Occipital lobe (tissue), 2 donors: Measurements from ENCODE around the gene BTBD16. TPM values are rescaled to one million over a fixed set of nuclear protein-coding genes. Genes with fewer than 3 reads are reported as not detected.

Source experiments
- DNase-seq: peaks from one replicate; lab custom pipeline; 2025; lab: John Stamatoyannopoulos, UW
- total RNA-seq: library from RNA; depleted of rRNA; stranded (reverse); fragments of >200 nt; gene quantifications from one replicate; pipeline ENCODE4 v1.2.3, GENCODE V29; 2014

The BTBD16 gene
- total RNA-seq, 1 donor from 2014 or later = not detected

DNA sequence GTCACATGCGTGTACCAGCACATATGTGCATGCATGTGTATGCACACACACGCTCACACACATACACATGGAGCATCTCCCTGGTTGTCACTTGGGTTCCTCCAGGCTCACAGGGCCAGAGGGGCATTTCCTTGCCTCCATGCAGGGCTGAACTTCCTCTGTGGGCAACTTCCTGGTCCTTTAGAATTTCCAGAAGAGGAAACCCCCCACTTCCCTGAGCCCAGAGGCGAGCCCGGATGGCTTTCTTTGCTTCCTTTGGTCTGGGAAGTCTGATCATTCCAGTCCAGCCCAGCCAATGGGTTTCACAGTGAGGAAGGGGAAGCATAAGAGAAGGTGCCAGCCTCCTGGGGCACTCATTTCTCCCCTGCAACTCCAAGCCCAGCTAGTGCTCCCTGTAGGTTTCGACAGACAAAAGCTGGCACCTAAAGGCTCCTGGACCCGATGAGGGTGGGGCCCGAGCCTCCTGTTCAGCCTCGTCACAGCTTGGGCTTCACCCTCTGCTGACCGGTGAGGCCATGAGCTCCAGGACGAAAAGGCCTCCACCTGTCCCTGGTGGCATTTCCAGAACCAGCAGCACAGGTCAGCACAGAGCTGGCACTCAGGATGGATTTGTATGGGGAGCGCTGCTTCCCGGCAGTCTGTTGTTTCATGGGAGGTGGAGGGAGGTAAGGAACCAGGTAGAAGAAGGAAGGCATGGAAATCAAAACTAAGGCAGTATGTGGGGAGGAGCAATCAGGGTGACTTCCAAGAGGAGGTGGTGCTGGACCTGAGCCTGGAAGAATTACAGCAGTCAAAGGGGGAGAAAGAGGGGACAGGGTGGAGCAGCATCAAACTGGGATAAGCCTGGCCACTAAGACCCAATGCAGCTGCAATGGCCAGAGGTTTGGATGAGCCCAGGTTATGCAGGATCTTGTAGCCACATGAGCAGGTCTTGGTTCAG is 23.7 kb downstream of the BTBD16 start:
- no peak for DNase-seq

DNA sequence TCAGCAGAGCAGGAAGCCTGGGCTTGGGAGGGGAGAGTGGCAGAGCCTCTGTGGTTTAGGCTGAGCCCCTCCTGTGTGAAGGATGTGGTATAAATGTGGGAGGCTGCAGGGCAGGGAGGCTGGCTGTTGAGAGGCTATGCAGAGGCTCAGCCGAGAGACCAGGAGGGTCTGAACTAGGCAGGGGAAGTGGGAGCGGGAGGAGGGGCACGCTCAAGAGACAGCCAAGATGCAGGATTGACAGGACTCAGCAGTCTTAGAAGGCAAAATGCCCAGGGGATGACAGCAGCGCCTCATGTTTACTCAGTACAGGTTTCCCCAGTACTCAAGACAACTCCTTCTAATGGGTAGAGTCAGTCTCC is 24.3 kb downstream of the BTBD16 start:
- no peak for DNase-seq

DNA sequence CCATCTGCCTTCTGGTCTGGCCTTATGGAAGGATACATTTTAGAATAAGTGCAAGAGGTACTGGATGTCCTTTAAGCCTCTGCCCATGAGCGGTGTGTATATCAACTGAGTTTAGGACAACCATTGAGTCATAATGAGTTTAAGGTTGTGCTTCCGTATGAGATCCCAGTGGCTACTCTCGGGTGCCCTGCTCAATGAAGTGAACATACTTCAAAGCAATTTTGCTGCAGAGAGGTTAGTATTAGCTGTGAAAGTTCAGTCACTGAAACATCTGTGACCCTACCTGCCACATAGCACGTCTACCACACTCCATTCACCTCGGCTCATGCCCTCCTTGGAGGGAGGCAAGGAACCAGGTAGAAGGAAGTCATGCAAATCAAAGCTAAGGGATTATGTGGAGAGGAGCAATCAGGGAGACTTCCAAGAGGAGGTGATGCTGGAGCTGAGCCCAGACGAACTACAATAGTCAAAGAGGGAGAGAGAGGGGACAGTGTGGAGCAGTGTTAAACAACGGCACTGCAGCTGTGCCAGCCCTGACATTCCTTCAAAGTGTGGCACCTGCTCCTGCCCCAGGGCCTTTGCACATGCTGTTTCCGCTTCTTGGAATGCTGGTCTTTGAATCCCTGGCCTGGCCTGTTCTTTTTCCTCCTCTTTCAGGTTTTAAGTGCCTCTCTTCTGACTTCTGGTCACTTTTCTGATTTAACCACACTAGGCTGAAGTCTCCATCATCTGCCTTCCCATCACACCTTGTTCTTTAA is 25.4 kb downstream of the BTBD16 start:
- no peak for DNase-seq

DNA sequence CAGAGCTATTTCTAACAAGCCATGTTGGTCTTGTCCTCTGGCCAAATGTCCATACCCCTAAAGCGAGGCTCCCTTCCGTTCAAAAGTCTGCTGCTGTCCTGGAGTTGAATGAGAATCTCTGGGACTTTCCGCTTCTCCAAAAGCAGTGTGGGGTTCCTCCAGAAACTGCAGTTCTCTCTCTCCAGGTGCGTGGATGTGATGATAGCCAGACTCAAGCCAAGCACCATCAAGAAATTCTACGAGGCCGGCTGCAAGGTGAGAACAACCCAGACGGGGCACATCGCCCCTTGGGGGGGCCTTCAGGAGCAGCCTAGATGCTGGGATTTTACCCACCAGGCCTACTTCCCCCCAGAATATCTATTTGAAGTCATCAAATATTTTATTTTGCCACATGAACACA is 26.5 kb downstream of the BTBD16 start:
- DNase-seq = no peak

DNA sequence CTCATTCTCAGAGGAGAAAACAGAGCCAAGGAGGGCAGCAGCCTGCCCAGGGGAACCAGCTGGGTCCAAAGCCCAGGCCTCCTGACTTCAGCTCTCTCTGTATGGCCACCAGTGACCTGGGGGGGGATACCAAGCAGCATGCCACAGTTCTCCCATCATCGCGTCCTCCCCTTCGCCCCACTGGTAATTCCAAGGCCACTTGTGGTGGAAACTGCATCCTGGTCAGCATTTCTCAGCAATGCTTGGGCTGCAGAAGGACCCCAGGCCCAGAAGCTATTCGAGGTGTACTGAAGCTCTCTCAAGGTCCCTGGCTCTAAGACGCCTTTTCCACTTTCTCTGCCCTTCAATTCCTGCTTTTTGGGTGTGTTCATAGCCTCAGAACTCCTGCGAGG is 27.1 kb downstream of the BTBD16 start:
- DNase-seq = no peak

DNA sequence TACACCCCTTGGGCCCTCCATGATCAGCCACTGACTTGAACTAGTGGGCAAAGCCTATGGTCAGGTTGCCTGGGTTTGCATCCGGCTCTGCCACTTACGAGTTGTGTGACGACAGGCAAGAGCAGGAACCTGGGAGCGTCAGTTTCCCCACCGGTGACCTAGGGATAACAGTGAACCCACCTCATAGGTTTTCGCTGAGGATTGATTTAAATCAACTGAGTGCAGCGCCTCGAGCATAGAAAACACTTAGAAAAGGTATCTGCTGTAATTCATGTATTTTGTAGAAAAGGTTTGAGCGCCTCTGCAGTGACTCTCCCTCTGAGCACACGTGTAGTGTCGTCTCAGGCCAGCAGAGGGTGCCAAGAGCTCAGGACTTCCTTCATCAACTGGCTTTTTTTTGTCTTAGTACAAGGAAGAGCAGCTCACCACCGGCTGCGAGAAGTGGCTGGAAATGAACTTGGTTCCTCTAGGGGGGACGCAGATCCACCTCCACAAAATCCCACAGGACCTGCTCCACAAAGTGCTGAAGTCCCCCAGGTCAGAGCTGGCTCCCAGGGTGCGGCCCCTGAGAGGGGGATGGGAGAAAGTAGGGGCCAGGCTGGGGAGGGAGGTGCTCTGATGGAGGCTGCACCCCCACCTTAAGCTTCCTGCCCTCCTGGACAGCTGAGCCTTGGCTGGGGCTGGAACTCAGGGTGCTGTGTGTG is 27.7 kb downstream of the BTBD16 start:
- peak; percentile 34 for DNase-seq

DNA sequence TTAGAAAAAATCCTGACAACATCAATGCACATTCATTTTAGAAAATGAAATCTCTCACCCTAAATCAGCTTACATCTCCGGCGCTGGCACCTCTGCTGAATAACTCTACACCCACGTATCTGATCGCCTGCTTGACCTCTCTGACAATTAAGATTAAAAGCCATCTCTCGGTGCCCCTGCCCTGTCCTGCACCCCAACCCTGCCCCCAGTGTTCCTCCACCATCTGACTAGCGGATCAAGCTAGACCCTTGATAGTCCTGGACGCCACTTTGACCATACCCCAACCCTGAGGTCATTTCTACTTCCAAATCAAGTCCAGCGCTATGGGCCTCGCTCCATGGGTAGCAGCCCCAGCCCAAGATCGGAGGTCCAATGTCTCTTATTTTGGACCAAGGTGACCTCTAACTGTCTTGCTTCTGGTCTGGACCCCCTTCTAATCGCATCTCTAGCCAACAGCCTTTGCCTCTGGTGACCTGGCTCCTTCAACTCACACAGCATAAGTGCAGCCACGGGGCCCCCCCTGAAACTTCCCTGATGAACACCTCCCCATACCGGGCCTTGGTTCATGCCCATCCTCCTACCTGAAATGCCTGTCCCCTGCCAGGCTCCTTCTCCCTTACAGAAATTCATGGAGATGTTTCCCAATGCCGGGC is 28.5 kb downstream of the BTBD16 start:
- DNase-seq = no peak

DNA sequence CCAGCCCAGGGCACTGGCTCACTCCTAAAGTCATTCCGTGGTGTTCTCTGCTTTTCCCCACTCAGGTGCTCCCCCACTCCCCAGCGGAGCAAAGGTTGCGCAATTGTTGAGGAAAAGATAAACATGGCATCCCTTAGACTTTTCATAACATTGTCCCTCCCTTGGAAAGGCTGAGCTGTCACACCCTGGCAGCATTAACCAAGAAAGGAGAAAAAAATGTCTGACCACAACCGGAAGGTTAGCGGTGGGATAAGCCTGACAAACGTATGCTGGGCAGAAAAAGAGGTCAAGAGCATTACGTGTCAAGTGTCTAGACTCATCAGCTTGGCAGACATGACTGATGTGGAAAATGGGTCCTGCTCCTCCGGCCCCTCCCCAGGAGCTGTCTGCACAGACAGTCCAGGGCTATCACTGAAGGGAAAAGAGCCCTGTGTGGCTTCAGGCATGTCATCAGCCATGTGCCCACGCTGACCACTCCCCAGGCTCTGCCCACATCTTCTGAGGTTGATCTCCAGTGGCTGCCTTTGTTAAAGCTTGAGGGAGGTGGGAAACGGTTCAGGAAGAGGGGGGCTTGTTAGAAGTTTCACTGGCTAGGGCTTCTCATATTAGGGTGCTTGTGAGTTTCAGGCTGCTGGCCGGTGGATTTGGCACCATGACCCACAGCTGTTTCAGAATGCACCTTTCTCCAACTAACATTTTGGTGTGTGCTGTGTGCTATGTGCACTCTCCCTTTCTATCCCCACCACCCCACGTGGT is 30.1 kb downstream of the BTBD16 start:
- DNase-seq = no peak

DNA sequence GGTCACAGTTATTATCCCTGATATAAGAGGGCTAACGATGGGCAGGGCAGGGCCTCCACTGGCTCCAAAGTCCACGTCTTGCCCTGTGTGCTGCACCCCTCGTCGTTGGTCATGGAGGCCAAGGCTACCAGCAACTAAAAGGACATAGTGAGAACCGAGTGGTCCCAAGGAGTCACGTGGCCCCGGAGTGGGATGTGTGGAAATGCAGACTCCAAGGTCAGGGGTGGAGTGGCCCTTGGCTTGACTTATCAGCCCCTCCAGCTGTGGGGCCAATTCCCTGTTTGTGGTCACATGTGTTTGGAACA is 30.7 kb downstream of the BTBD16 start:
- no peak for DNase-seq

DNA sequence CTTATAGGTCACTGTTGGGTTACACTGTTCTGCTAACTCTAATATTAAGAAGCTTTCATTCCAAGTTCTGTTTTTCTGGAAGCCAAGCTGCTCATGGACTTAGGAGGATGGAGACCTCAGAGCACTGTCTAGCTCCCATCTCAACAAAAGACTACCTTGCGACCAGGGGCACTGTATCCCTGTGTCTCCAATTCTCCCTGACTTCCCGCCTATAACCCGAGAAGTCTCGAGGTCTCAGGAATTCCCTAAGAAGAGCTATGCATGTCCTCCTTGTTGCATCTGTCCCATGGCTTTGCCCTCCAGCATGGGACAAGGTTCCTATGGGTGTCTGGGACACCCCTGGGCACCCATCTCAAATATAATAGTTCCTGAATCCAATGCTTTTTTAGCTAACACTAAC is 31.2 kb downstream of the BTBD16 start:
- DNase-seq = no peak

DNA sequence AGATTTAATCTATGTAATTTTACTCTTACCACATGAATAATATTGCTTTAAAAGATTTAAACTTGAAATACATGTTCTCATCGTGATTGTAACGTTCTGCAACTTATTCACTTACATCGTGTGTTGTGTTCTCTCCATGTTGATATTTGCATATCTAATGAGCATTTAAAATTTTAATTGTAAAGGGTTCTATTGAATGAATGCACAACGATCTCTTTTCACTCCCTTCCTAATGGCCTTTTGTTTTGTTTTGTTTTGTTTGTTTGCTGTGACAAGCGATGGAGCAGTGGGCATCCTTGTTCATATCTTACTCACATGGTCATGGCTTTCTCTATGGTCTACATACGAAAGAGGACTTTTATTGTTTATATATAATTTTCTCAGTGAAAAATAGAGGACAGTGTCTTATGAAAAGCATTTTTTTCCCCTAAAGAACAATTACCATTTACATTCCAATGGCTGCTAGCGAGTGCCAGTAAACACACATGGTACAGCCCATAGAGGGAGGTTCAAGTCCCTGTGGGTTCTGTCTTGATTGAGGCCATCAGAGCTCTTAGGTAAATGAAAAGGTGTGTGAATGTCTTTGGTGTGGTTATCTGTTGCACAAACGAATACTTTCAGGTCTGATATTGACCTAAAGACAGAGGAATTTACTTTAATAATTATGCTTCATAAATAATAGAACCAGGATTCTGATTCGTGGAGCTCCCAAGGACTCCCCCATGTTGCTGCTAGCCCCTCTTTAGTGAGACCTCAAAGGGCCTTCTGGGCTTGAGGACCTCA is 32.4 kb downstream of the BTBD16 start:
- no peak for DNase-seq

DNA sequence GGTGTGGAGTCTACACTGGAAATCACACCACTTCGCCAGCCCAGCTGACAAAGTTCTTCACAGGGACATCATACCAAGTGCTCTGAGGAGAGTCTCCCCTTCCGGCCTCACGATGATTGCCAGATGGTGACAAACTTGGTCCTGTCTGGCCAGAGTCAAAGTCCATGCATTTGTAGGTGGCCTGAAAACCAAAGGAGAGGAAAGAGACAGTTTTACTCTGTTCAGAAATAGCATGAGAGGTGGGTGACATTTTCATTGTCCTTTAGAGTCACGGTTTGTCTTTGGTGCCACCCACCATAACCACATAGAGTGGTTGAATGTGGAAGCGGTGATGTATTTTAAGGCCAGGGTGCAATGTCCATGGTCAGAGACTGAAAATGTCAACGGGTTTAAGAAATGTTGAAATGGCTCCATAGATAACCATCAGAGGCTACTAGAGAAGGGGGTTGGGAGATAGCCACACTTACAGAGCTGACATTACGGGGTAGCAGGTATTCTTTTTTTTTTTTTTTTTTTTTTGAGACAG is 33.0 kb downstream of the BTBD16 start:
- DNase-seq = no peak

DNA sequence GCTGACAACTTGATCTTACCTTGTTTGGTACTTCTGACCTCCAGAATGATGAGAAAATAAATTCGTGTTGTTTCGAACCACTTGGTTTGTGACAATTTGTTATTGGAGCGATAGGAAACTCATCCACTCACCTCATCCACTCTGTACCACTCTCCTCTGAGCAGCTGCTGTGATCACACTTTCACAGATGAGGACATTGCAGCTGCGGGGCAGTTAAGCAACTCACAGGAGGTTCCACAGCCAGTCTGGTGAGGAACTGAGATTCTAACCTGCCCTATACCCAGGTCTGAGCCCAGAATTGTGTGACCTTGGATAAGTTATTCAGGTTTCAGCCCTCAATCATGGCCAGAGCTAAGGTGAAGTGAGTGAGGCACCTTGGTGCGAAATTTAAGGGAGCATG is 35.2 kb downstream of the BTBD16 start:
- DNase-seq = no peak

DNA sequence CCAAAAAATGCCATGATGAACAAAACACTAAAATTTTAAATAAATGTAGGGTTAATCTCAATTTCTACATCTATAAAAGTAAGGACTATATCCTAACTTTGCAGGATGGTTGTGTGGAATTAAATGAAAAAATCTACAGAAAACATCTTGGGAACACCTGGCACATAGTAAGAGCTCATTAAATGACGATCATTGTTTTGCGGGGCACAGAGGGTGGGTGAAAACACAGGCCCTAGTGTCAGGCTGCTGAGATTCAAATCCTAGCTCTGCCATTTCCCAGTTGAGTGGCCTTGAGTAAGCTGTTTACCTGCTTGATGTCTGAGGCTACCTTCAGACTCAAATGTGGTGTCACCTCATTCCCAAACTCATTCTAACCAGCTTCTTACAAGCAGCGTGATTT is 35.6 kb downstream of the BTBD16 start:
- no peak for DNase-seq

DNA sequence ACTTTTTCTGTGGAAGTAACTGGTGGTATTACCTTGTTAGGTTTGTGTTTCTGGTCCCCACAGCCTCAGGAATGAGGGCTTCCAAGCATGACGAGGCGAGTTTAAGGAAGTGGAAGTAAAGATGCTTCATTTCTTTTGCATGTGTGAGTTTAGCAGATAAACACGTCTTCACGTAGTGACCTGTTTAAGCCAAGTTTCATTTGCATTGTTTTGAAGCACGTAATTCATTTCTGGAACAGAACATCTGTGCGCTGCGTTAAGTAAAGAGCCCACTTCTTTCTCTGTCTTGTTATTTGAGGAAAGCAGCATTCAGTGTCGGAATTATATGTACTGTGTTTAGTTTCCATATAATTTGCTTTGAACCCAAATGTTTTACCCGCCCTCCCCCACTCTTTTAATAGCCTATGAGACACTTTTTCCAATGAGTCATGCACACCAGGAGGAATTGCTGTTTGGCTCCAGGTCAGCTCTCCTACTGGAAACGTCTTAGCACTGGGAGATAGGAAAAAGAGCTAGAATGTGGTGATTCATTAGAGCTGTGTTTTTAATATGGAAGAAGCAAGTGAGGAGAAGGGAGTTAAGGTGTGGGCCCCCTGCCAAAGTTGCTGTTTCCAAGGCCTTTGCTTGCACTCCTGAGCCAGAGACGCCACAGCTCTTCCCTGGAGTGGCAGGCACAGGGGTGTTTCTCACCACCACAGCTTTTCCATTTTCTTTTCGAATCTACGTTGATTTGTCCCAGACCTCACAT is 36.7 kb downstream of the BTBD16 start:
- DNase-seq = peak; percentile 47

DNA sequence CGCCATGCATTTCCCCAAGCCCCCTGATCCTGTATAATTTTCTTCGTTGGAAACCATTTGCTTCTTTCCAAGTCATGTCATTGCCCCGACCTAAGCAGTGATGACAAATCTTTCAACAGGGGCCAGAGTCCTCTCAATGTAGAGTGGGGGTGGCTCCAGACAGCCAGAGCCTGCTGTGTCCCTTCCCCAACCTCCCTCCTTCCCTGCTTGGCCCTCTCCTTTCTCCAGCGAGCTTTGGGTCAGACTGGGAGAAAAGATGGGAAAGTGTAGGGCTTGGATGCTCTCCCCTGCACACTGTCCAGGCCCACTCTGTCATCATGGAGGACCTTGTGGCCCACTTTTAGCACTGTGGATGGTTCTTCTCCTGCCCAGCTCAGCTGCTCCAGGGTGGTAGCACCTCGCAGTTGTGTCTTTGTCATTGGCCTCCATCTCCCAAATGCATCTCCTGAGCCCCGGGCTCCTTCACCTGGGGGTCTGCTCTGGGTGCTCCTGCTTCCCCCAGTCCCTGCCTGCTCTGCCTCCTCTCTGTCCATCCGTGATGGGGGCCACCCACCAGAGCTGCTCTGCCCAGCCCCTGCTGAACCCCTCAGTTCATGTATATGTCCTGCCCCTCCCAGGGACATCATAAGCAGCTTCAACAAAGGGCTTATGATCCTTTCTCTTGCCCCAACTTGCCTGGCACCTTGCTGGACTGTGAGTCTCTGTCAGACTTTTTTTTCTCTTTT is 37.5 kb downstream of the BTBD16 start:
- DNase-seq = no peak

DNA sequence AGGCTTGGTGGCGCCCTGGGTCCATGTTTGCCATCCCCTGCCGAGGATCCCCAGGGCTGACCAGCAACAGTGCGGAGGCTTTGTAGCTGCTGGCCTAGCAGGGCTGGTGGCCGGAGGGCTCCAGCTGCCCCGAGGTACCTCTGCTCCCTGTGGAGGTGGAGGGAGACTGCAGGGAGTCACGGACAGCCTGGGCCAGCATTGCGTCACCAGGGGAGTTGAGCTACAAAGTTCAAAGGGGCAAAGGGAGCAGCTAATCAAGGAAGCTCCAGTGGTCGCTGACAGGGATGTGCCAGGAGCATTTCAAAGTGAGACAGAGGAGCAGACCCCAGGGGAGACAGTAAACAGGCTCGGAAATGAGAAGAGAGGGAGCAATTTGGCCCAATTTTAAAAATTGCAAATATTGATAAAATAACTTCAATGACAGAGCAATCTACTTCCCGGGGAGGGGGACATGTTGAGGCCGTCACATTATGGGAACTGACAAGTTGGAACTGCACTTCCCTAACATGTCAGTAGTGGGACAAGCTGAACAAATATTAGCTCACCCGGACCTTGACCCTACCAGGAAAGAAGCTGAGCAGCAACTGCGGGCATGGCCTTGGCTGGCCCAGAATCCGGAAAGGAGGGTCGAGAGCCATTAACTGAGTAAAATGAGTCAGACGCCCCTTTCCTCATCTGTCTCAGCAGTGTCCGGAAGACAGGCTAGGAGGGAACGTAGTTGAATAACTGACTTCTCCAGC is 39.4 kb downstream of the BTBD16 start:
- DNase-seq = no peak

DNA sequence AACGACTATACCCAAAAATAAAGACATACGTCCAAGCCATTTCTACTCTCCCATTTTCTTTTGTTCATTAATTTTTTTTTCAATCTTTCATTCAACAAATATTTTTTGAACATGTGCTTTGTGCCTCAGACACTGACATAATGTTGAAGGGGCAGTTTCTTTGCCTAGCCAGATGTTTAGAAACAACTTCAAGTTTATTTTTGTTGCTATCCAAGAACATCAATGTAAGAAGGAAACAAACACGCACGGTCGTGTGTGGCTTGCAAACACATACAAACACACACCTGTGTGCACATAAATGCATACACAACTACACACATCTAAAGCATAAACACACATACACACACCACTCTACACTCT is 39.9 kb downstream of the BTBD16 start:
- no peak for DNase-seq
